Suppressor macrophage treated with lipopolysaccharide for 1 hour (primary cell): ENCODE data around the gene STXBP6.

ENCODE experiments used
- DNase-seq, 3 donors: peaks; one replicate each; pipeline ENCODE4 v3.0.0-alpha.2; 2020 to 2022

STXBP6 gene

DNA sequence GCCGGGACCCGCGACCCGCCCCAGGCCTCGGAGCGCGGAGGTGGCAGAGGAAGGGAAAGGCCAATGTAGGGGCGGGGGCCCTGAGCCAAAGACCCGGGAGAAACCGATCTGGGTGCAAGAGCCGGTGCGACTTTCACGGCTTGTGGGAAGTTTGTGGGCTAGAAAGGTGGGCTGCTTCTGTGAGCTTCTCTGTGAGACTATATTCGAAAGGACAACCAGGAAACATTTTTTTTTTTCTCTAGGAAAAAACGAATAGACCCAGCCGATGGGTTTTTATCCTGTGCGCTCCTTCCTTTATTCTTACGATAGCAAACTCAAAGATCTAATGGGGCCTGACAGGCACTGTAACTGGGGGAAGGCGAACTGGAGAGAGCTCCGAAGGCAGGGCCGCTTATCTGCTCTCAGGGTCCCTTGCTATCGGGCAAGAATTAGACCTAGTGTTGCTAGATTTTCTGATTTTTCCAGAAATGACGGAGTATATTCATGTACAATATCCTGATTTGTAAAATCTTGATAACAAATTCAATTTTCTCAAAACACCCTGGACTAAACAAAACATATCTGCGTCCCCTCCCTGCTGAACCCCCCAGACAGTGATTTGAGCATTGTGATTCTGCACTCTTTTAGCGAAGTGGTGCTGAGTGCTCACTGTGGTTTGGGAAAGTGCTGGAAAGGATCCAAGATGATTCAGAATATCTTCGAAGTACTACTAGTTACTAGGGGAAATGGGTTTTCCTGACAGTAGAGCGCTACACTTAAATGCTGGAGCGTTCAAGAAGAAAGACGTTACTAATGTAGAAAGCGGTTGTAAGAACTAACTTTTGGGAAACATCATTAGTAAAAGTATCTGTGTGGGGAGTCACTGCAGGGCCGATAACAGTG is 563 bp upstream of the STXBP6 start:
- DNase-seq: peak; percentile 72 to 92 (median 84)

- no peak for DNase-seq
Measured at GRCh38 chr14:25049093-25049567, 817 bp downstream of the STXBP6 start.

DNA sequence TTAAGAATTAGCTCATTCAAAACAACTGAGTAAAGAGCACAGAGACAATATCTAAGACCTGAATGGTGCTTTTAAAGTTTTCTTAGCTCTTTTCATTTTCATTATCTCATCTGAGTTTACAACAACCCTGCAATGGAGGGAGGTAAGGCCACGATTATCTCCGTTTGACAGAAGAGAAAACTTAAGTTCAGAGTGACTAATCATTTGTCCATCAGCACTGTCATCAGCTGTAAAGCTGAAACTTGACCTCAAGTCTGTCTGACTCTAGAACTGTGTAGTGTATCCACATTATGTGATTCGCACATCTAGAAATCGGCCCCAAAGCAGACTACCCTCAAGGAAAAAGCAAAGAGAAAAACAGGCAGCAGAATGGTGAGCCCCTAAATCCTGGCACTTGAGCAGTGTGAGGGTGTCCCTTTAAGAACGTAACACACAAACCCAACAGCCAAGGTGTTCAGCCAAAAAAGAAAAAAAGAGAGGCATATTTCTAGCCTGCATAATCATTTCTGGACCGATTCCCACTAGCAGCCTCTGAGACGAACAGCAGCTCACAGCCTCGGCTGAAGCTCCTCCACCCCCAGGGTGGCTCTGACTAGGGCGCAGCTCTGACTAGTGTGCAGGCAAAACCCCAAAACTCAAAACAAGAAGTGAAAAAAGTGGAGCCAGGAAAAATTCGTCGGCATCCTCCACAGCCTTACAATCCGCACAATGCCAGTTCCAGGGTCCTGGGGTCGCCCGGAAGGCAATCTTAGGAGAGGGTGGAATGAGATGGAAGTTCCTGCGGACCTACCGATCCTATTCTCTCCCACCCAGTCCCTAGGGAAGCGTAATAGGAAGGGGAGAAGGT is 1.6 kb downstream of the STXBP6 start:
- DNase-seq: peak; percentile 44 to 59 (median 48)

DNA sequence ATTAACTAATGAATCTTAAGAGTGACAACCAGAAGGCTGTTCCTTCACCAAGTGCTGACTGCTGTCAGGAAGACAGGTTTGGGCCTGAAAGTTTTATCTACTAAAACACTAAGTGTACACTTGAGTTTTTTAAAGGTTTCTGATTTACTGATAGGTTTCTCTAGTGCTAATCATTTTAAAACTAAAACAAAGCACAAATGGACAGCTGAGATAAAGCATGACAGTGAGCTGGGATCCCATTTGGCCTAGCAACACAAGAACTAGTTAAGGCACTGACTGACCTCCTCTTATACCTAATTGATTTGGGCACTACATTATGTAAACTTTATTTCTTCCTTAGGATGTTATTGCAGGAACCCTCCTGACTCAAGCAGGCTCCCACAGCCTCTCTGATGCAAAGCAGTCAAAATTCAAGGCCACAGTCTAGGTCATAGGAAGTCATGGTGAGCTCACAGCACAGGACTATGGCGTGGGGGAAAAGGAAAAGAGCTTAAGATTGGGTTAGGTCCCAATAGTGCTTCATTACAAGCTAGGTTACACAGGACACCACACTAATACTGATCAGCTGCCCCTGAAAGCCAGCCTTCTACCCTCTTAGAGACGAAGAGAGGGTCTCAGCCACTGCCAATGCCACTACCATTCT is 3.5 kb downstream of the STXBP6 start:
- DNase-seq: no peak

DNA sequence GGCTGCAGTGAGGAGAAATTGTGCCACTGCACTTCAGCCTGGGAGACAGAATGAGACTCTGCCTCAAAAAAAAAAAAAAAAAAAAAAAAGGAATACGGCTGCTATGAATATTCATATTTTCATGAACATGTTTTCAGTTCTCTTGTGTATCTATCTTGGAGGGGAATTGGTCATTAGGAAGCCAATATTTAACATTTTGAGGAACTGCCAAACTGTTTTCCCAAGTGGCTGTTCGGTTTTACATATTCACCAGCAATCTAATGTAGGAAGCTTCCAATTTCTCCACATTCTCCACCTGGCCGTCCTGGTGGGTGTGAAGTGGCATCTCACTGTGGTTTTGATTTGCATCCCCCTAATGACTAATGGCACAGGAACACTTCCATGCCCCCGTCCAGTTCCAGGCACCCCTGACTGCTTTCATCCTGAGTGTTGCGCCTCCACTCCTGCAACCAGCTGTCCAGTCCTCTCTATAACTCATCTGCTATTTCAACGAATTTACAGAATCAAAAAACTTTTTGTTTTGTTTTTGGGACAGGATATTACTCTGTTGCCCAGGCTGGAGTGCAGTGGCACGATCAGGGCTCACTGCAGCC is 5.7 kb downstream of the STXBP6 start:
- no peak for DNase-seq

DNA sequence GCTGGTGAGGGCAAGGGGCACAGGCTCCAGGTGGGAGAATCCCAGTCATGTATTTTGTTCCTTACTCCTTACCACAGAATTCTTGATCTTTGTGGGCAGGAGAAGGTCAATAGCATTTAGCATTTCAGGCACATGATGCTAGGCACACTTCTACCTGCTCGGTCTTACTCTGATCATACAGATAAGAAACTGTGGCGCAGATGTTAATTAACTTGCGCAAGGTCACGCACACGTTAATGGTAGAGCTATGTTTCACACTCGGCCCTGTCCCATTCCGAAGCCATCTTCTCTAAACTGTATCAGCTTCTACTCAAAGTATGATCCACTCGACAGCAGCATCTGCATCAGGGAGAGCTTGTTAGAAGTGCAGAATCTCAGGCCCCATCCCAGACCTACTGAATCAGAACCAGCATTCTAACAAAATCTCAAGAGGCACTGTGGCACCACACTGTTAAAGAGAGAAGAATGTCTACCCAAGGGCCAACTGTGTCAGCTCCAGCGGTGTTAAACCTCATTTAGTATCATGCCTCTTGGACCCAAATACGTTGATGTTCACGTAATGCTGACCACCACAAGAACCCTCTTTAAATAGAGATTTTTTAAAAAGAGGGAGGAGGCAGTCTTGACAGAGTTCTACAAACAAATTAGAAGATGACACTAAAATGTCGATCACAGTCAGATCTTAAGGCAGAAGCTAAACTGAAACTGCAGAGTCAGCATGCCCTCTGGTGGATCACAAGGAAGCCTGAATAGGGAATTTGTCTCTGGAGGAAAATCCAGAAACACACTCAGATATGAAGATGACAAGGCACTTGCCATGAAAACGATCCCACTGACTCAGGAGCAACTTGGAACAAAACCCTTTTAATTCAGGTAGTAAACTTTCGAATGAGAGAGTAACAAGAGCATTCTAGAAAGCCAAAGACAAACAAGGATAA is 7.3 kb downstream of the STXBP6 start:
- peak; percentile 48 to 65 (median 54) for DNase-seq

GRCh38 chr14:25041898-25042297 is 8.0 kb downstream of the STXBP6 start:
- DNase-seq: no peak

DNA sequence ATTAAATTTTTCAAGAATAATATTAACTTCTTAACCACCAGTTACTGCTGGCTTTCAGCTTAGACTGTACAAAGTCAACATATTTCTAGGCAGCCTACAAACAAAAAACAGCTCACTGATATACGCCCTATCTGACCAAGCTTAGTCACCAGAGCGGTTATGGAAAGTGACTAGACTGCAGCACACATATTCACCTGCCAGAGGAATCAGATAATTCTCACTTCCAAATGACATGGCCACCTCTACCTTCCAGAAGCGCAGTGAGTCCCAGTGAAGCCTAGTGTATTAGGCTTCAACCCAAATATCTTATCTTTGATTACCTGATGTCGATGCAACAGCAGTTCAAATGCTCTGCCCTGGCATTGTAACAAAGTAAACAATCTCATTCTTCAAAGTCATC is 8.5 kb downstream of the STXBP6 start:
- no peak for DNase-seq

GRCh38 chr14:25039933-25040332 is 10.0 kb downstream of the STXBP6 start:
- DNase-seq: no peak

DNA sequence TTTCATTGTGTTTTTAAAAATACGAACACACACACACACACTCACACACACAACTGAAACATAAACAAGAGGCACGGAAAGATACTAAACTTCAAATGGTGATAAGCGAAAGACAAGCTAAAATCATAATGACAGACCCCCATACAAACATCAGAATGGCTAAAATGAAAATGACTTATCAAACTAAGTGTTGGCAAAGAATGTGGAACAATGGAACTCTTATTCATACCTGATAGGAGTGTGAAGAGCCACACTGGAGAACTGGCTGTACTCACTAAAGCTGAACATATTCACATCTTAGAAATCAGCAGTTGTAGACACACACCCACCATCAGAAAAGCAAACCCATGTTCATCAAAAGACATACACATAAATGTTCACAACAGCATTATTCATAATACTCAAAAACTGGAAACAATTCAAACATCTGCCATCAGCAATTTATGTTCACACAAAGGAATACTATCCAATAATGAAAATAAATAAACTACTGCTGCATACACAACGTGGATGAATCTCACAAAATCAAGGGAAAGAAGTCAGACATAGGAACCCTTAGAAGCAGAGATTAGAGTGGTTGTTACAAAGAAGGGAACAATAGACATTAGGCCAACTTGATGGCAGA is 11.8 kb downstream of the STXBP6 start:
- DNase-seq: no peak

GRCh38 chr14:25037032-25037431 is 12.9 kb downstream of the STXBP6 start:
- no peak for DNase-seq

- no peak for DNase-seq
Measured at GRCh38 chr14:25034803-25035681, 14.9 kb downstream of the STXBP6 start.

- DNase-seq: no peak
Measured at GRCh38 chr14:25033358-25033757, 16.6 kb downstream of the STXBP6 start.

DNA sequence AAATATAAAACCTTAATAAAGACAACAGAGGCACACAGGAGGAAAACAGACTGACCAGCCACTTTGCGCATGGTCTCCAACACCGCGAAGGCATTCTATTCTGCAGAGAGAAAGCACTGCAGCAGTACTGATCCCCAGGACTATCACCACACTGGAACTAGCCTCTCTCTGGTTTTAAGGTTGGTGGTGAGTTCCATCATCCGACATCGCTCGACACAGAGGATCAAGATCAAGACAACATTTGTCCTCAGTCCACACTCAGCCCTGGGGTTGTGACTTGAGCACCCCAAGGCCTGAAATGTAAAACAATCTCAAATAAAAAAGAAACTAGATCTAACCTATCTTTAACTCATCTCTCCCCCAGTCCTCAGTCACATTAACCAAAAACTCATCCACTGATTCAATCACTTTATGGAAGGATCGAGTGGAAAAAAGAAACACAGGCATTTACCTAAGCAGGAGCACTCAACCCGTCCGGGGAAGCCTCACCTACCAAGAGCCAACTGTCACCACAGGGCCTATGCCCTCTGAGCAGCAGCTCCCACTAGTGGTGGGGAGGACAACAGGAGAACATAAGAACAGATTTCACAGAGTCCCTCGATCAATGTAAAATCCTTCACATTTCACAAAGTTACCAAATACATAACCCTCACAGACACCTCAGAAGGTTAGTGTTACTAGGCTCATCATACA is 17.7 kb downstream of the STXBP6 start:
- peak in 2 of 3 donors; percentile 25 to 33 for DNase-seq

GRCh38 chr14:25026476-25027137 is 23.3 kb downstream of the STXBP6 start:
- DNase-seq: no peak

DNA sequence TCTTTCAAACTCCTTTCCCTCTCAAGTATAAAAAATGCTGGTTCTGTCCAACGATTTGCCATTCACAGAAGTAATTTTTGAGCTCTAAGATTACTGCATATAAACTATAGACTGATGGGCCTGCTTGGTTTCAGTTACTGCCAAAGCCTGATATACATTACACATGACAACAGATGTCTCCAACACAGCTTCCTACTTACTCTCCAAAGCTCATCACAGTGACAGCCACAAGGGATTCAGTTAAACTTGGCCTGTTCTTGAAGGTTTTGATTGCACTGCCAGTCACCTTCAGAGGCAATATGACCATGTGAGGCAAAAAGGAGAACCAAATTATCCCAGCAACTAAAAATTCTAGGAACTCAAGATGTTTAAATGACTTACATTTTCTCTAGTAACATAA is 30.1 kb downstream of the STXBP6 start:
- DNase-seq: no peak

DNA sequence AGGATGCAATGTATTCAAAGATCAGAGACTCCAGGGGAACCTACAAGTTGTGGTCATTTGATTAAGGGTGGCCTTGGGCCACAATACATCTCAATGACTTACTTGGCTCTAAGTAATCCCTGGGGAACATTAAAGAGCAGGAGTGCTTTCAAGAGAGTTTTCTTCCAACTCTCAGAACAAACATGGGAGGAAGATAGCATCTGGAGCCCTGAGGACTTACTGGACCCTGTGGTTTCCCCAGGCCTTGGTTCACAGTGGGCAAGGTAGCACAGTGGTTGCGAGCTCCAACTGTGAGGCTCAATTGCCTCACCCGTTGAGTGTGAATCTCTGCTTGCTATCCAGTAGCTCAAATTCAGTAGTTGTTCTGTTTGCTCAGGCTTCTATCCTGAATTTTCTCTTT is 32.4 kb downstream of the STXBP6 start:
- no peak for DNase-seq

- no peak for DNase-seq
Measured at GRCh38 chr14:25015761-25016160, 34.2 kb downstream of the STXBP6 start.

GRCh38 chr14:25014440-25014839 is 35.5 kb downstream of the STXBP6 start:
- DNase-seq: no peak
